ENCODE measurements around the gene BTBD10. TPM values are rescaled to one million over a fixed set of nuclear protein-coding genes. Genes with fewer than 3 reads are reported as not detected.

The BTBD10 gene
- total RNA-seq, 1 experiment from 2014 or later = 30.2 TPM

- H3K4me1 ChIP-seq (ENCODE audit: insufficient read depth, low read length) = no peaks in the 10 kb centered on the region
- POLR2A ChIA-PET (ENCODE audit: unreplicated experiment) = no interaction called here
- DNase-seq (no peak), ATAC-seq (no peak)
- H2AFZ ChIP-seq (ENCODE audit: low read length) = no peak overlapping the region
- H3K36me3 ChIP-seq (ENCODE audit: low read depth, low read length) = no peaks in the 10 kb centered on the region
- no peaks in the 10 kb centered on the region for H3K9me3 ChIP-seq (ENCODE audit: low read length)
- no peak overlapping the region for H3K4me3 ChIP-seq (ENCODE audit: low read length)
- no peaks in the 10 kb centered on the region for H3F3A ChIP-seq (ENCODE audit: low read length, unreplicated experiment)
- no peak overlapping the region for H3K27ac ChIP-seq (ENCODE audit: low read length)
- no TSS peak for BruUV-seq (replicated peaks)
- intact Hi-C loops (cut with micrococcal nuclease) = no loop called here
- H3K9ac ChIP-seq (ENCODE audit: low read length) = no peak overlapping the region
- no peak for TF ChIP-seq EZH2 (IDR thresholded peaks at IDR 0.05; ENCODE audit: low read length, unreplicated experiment)
- TF ChIP-seq EZH2phosphoT487 (IDR thresholded peaks at IDR 0.05; ENCODE audit: borderline replicate concordance, low read length) = no peak
- TF ChIP-seq, protein P1, sequence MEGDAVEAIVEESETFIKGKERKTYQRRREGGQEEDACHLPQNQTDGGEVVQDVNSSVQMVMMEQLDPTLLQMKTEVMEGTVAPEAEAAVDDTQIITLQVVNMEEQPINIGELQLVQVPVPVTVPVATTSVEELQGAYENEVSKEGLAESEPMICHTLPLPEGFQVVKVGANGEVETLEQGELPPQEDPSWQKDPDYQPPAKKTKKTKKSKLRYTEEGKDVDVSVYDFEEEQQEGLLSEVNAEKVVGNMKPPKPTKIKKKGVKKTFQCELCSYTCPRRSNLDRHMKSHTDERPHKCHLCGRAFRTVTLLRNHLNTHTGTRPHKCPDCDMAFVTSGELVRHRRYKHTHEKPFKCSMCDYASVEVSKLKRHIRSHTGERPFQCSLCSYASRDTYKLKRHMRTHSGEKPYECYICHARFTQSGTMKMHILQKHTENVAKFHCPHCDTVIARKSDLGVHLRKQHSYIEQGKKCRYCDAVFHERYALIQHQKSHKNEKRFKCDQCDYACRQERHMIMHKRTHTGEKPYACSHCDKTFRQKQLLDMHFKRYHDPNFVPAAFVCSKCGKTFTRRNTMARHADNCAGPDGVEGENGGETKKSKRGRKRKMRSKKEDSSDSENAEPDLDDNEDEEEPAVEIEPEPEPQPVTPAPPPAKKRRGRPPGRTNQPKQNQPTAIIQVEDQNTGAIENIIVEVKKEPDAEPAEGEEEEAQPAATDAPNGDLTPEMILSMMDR (conservative IDR thresholded peaks at IDR 0.05; ENCODE audit: low read depth, low read length) = no peak
- H3K79me2 ChIP-seq (ENCODE audit: low read length) = no peaks in the 10 kb centered on the region
- no peaks in the 10 kb centered on the region for H3K27me3 ChIP-seq (ENCODE audit: low read length)
- no peaks in the 10 kb centered on the region for H3K9me2 ChIP-seq (replicated peaks; ENCODE audit: low read length)
- H4K20me1 ChIP-seq (ENCODE audit: low read length) = no peaks in the 10 kb centered on the region
- peak overlapping the region; percentile 54; the same call in 1 of the 2 replicates for H3K4me2 ChIP-seq (ENCODE audit: low read length)
- CTCF ChIA-PET = no interaction called here
These were observed 16.7 kb upstream of the BTBD10 start for GRCh38 chr11:13479688-13480087.

GRCh38 chr11:13475091-13475490, 12.1 kb upstream of the BTBD10 start:
- DNase-seq = no peak
- Histone ChIP-seq H3K79me2 (ENCODE audit: low read length) (no peaks in the 10 kb centered on the region), H3F3A (ENCODE audit: low read length, unreplicated experiment) (no peaks in the 10 kb centered on the region), H3K9me2 (replicated peaks; ENCODE audit: low read length) (no peaks in the 10 kb centered on the region), H3K4me1 (ENCODE audit: insufficient read depth, low read length) (no peaks in the 10 kb centered on the region), H3K9ac (ENCODE audit: low read length) (no peak overlapping the region), H4K20me1 (ENCODE audit: low read length) (no peaks in the 10 kb centered on the region), H3K4me2 (ENCODE audit: low read length) (no peak overlapping the region), H2AFZ (ENCODE audit: low read length) (no peak overlapping the region), H3K27me3 (ENCODE audit: low read length) (peaks cover 2% of the 10 kb centered on the region), H3K9me3 (ENCODE audit: low read length) (no peaks in the 10 kb centered on the region), H3K27ac (ENCODE audit: low read length) (no peak overlapping the region), H3K36me3 (ENCODE audit: low read depth, low read length) (no peaks in the 10 kb centered on the region), H3K4me3 (ENCODE audit: low read length) (no peak overlapping the region)
- POLR2A ChIA-PET (ENCODE audit: unreplicated experiment) = no interaction called here
- CTCF ChIA-PET = no interaction called here
- ATAC-seq = no peak
- TF ChIP-seq, protein P1 (conservative IDR thresholded peaks at IDR 0.05; ENCODE audit: low read depth, low read length) = no peak
- no peak for TF ChIP-seq EZH2 (IDR thresholded peaks at IDR 0.05; ENCODE audit: low read length, unreplicated experiment)
- TF ChIP-seq EZH2phosphoT487 (IDR thresholded peaks at IDR 0.05; ENCODE audit: borderline replicate concordance, low read length) = no peak
- no TSS peak for BruUV-seq (replicated peaks)
- intact Hi-C loops (cut with micrococcal nuclease) = no loop called here

GRCh38 chr11:13473013-13473722, 10.1 kb upstream of the BTBD10 start:
- no peaks in the 10 kb centered on the region for H3K36me3 ChIP-seq (ENCODE audit: low read depth, low read length)
- peaks cover 12% of the 10 kb centered on the region for H3K27me3 ChIP-seq (ENCODE audit: low read length)
- DNase-seq (no peak), ATAC-seq (no peak)
- no peaks in the 10 kb centered on the region for H3K9me3 ChIP-seq (ENCODE audit: low read length)
- intact Hi-C loops (cut with micrococcal nuclease) = no loop called here
- BruUV-seq (replicated peaks) = no TSS peak
- H2AFZ ChIP-seq (ENCODE audit: low read length) = no peak overlapping the region
- H3K9ac ChIP-seq (ENCODE audit: low read length) = no peak overlapping the region
- no peaks in the 10 kb centered on the region for H4K20me1 ChIP-seq (ENCODE audit: low read length)
- H3K4me2 ChIP-seq (ENCODE audit: low read length) = no peak overlapping the region
- H3F3A ChIP-seq (ENCODE audit: low read length, unreplicated experiment) = no peaks in the 10 kb centered on the region
- TF ChIP-seq, protein P1 (conservative IDR thresholded peaks at IDR 0.05; ENCODE audit: low read depth, low read length) = no peak
- TF ChIP-seq EZH2 (IDR thresholded peaks at IDR 0.05; ENCODE audit: low read length, unreplicated experiment) (no peak), EZH2phosphoT487 (IDR thresholded peaks at IDR 0.05; ENCODE audit: borderline replicate concordance, low read length) (no peak)
- H3K4me3 ChIP-seq (ENCODE audit: low read length) = no peak overlapping the region
- H3K27ac ChIP-seq (ENCODE audit: low read length) = no peak overlapping the region
- ChIA-PET POLR2A (ENCODE audit: unreplicated experiment) (no interaction called here), CTCF (interaction anchor here (0.6 kb wide), 2 partner anchors 99 to 413 kb away, joined by 3 to 5 read pairs; no protein-coding TSS in a partner anchor)
- H3K4me1 ChIP-seq (ENCODE audit: insufficient read depth, low read length) = no peaks in the 10 kb centered on the region
- H3K79me2 ChIP-seq (ENCODE audit: low read length) = no peaks in the 10 kb centered on the region
- no peaks in the 10 kb centered on the region for H3K9me2 ChIP-seq (replicated peaks; ENCODE audit: low read length)

Data from PC-3 (cell line).